Activated T-cell treated with anti-CD3 and anti-CD28 coated beads for 48 hours (primary cell): ENCODE measurements around the gene CHRM3.
A peak's percentile ranks its signal among the peaks of the same experiment; 100 is the strongest.
"Not testable (repeated sequence)": the region's sequence is repeated elsewhere in the genome, so short reads cannot be mapped to it uniquely, and the experiment has no call there.

Experiments used
- DNase-seq: peaks from one replicate; pipeline ENCODE4 v3.0.0-alpha.2; 2020; ENCODE audit warnings: low read depth

CHRM3 gene

GRCh38 chr1:239386453-239387303 lies at the start of gene CHRM3:
Gene CHRM3, plus strand, starts transcription at chr1:239386568. Its CDS starts 520,884 bp downstream, at chr1:239907452.
- DNase-seq, result peak; percentile 19

- no peak for DNase-seq
Measured at GRCh38 chr1:239337799-239338430, 48.5 kb upstream of the CHRM3 start.

GRCh38 chr1:239347776-239348175 lies 38.6 kb upstream of the CHRM3 start:
- DNase-seq, result no peak

GRCh38 chr1:239348635-239349353 lies 37.6 kb upstream of the CHRM3 start:
- no peak for DNase-seq

- DNase-seq, result no peak
Measured at GRCh38 chr1:239349699-239350098, 36.7 kb upstream of the CHRM3 start.

- no peak for DNase-seq
Measured at GRCh38 chr1:239353536-239353935, 32.8 kb upstream of the CHRM3 start.

- no peak for DNase-seq
Measured at GRCh38 chr1:239354231-239354630, 32.1 kb upstream of the CHRM3 start.

GRCh38 chr1:239357867-239358266 lies 28.5 kb upstream of the CHRM3 start:
- no peak for DNase-seq

- DNase-seq, result no peak
Measured at GRCh38 chr1:239361403-239361802, 25.0 kb upstream of the CHRM3 start.

- DNase-seq, result no peak
Measured at GRCh38 chr1:239363930-239364329, 22.4 kb upstream of the CHRM3 start.

- DNase-seq, result no peak
Measured at GRCh38 chr1:239367196-239367810, 19.1 kb upstream of the CHRM3 start.

GRCh38 chr1:239368436-239369109 lies 17.8 kb upstream of the CHRM3 start:
- no peak for DNase-seq

GRCh38 chr1:239370869-239371268 lies 15.5 kb upstream of the CHRM3 start:
- DNase-seq, result not testable (repeated sequence)

- DNase-seq, result no peak
Measured at GRCh38 chr1:239382666-239383065, 3.7 kb upstream of the CHRM3 start.

- DNase-seq, result no peak
Measured at GRCh38 chr1:239383714-239384113, 2.7 kb upstream of the CHRM3 start.

- no peak for DNase-seq
Measured at GRCh38 chr1:239387304-239388158, 1.2 kb downstream of the CHRM3 start.

- no peak for DNase-seq
Measured at GRCh38 chr1:239388159-239388485, 1.8 kb downstream of the CHRM3 start.

- DNase-seq, result no peak
Measured at GRCh38 chr1:239388578-239388977, 2.2 kb downstream of the CHRM3 start.

- DNase-seq, result no peak
Measured at GRCh38 chr1:239389703-239390102, 3.3 kb downstream of the CHRM3 start.

- no peak for DNase-seq
Measured at GRCh38 chr1:239392271-239392670, 5.9 kb downstream of the CHRM3 start.

GRCh38 chr1:239394107-239394506 lies 7.7 kb downstream of the CHRM3 start:
- DNase-seq, result no peak
